Erythroblast (primary cell): Measurements from ENCODE around the gene ACADL.

ENCODE experiments used
- GATA1 ChIP-seq: IDR thresholded peaks from 2 replicates; pipeline ENCODE4 v1.6.1; 2011; ENCODE audit warnings: low read depth, mild to moderate bottlenecking, control low read depth, low read length, moderate library complexity
- POLR2A ChIP-seq: IDR thresholded peaks from 2 replicates; pipeline ENCODE4 v1.6.1; 2011; ENCODE audit warnings: mild to moderate bottlenecking, low read length

- TF ChIP-seq POLR2A (no peak), GATA1 (no peak)
These were observed 43.9 kb upstream of the ACADL start for GRCh38 chr2:210269148-210269547.
